BJ (cell line): ENCODE results near the gene GZMH. TPM values are rescaled to one million over a fixed set of nuclear protein-coding genes. Genes with fewer than 3 reads are reported as not detected.
A peak's percentile ranks its signal among the peaks of the same experiment; 100 is the strongest.

Experiments used
- CTCF ChIA-PET: fragments of 350-600 bp; formaldehyde crosslinking; extraction: SDS; loops from one replicate; lab custom pipeline; 2021; ENCODE audit warnings: antibody characterized with exemption, inconsistent platforms; lab: Yijun Ruan, JAX
- POLR2A ChIA-PET: fragments of 300-600 bp; sonication (Branson Sonifier 250); formaldehyde crosslinking; extraction: SDS; loops from one replicate; lab custom pipeline; 2021; ENCODE audit warnings: antibody characterized with exemption; lab: Charles Lee
- DNase-seq: peaks from one replicate; pipeline ENCODE4 v3.0.0-alpha.2; 2011; ENCODE audit warnings: low read depth
- H3K27me3 ChIP-seq: 2 replicates; pipeline ENCODE4 v1.6.0; 2011; ENCODE audit warnings: low read length; ENCODE audit not compliant: control insufficient read depth, insufficient read depth
- H3K36me3 ChIP-seq: 2 replicates; pipeline ENCODE4 v1.5.1; 2011; ENCODE audit warnings: low read length; ENCODE audit not compliant: control insufficient read depth, insufficient read depth
- H3K4me3 ChIP-seq: 2 replicates; pipeline ENCODE4 v1.5.1; 2011; ENCODE audit warnings: low read depth, mild to moderate bottlenecking, control low read depth, low read length
- CTCF ChIP-seq: IDR thresholded peaks from 2 replicates; pipeline ENCODE4 v1.5.1; 2011; ENCODE audit warnings: low read depth, mild to moderate bottlenecking, control low read depth, inconsistent platforms, low read length, moderate library complexity; ENCODE audit not compliant: insufficient read depth
- polyA plus RNA-seq: library from polyadenylated mRNA; depleted of rRNA; stranded (reverse); fragments of >200 nt; gene quantifications from 2 replicates; pipeline ENCODE4 v1.2.3, GENCODE V29; 2011

The GZMH gene
- polyA plus RNA-seq, 1 experiment: not detected

GRCh38 chr14:24607635-24608514, 1.6 kb downstream of the GZMH start:
- H3K27me3 ChIP-seq: no peaks in the 10 kb centered on the region
- H3K36me3 ChIP-seq: no peaks in the 10 kb centered on the region
- no peak overlapping the region for H3K4me3 ChIP-seq
- no peak for TF ChIP-seq CTCF
- CTCF ChIA-PET: no interaction called here
- POLR2A ChIA-PET: no interaction called here
- no peak for DNase-seq

- no peak for DNase-seq
- H3K4me3 ChIP-seq: no peak overlapping the region
Observed at GRCh38 chr14:24607081-24607480, 2.4 kb downstream of the GZMH start.

GRCh38 chr14:24606297-24606696, 3.2 kb downstream of the GZMH start:
- POLR2A ChIA-PET: no interaction called here
- TF ChIP-seq CTCF: no peak
- H3K4me3 ChIP-seq: no peak overlapping the region
- no peaks in the 10 kb centered on the region for H3K36me3 ChIP-seq
- CTCF ChIA-PET: interaction anchor here (0.8 to 1.5 kb wide), 5 partner anchors 10 to 732 kb away, joined by 3 to 6 read pairs (median 3); no protein-coding TSS in a partner anchor
- H3K27me3 ChIP-seq: no peaks in the 10 kb centered on the region
- no peak for DNase-seq

More at GRCh38 chr14:24607081-24607480, 2.4 kb downstream of the GZMH start:
- Histone ChIP-seq H3K36me3 (no peaks in the 10 kb centered on the region), H3K27me3 (no peaks in the 10 kb centered on the region)
- ChIA-PET POLR2A (no interaction called here), CTCF (no interaction called here)
- no peak for TF ChIP-seq CTCF

- H3K4me3 ChIP-seq: no peak overlapping the region
- ChIA-PET CTCF (interaction anchor here (0.8 to 1.5 kb wide), 8 partner anchors 8 to 732 kb away, joined by 3 to 6 read pairs (median 3); no protein-coding TSS in a partner anchor), POLR2A (no interaction called here)
- TF ChIP-seq CTCF: peak; percentile 69
- H3K27me3 ChIP-seq: no peaks in the 10 kb centered on the region
- H3K36me3 ChIP-seq: no peaks in the 10 kb centered on the region
- no peak for DNase-seq
Observed at GRCh38 chr14:24605435-24606190, 3.9 kb downstream of the GZMH start.

GRCh38 chr14:24597403-24597802, 12.1 kb downstream of the GZMH start:
- no peak for TF ChIP-seq CTCF
- POLR2A ChIA-PET: no interaction called here
- no peaks in the 10 kb centered on the region for H3K27me3 ChIP-seq
- H3K36me3 ChIP-seq: no peaks in the 10 kb centered on the region
- no peak for DNase-seq
- no peak overlapping the region for H3K4me3 ChIP-seq
- CTCF ChIA-PET: no interaction called here
